ENCODE measurements around the gene SLC6A18. TPM values are rescaled to one million over a fixed set of nuclear protein-coding genes. Genes with fewer than 3 reads are reported as not detected.
A peak's percentile ranks its signal among the peaks of the same experiment; 100 is the strongest.

Gene SLC6A18
- total and polyA plus RNA-seq, 12 donors: not detected

GRCh38 chr5:1291611-1292080, 66.5 kb downstream of the SLC6A18 start:
- Histone ChIP-seq H3K9me3 (peaks cover 0 to 11% (median 0%) of the 10 kb centered on the region in 11 donors), H3K4me1 (peaks cover 0 to 6% (median 0%) of the 10 kb centered on the region in 9 donors), H3K36me3 (no peaks in the 10 kb centered on the region), H3K27me3 (peaks cover 0 to 52% (median 51%) of the 10 kb centered on the region in 7 donors), H3K4me3 (no peak overlapping the region), H3K27ac (no peak overlapping the region)
- ATAC-seq (no peak), DNase-seq (no peak)
- TF ChIP-seq, protein P1, sequence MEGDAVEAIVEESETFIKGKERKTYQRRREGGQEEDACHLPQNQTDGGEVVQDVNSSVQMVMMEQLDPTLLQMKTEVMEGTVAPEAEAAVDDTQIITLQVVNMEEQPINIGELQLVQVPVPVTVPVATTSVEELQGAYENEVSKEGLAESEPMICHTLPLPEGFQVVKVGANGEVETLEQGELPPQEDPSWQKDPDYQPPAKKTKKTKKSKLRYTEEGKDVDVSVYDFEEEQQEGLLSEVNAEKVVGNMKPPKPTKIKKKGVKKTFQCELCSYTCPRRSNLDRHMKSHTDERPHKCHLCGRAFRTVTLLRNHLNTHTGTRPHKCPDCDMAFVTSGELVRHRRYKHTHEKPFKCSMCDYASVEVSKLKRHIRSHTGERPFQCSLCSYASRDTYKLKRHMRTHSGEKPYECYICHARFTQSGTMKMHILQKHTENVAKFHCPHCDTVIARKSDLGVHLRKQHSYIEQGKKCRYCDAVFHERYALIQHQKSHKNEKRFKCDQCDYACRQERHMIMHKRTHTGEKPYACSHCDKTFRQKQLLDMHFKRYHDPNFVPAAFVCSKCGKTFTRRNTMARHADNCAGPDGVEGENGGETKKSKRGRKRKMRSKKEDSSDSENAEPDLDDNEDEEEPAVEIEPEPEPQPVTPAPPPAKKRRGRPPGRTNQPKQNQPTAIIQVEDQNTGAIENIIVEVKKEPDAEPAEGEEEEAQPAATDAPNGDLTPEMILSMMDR (IDR thresholded peaks at IDR 0.05): no peak
- intact Hi-C loops (cut with DNase I): no loop called here
- WGBS, 2 donors: 83 to 84% methylated on average over 24 of the region's 24 CpGs

- H3K27me3 ChIP-seq: peaks cover 0 to 56% (median 51%) of the 10 kb centered on the region in 7 donors
- intact Hi-C loops (cut with DNase I): no loop called here
- no peak for DNase-seq
Measured at GRCh38 chr5:1292139-1292538, 67.0 kb downstream of the SLC6A18 start.

DNA sequence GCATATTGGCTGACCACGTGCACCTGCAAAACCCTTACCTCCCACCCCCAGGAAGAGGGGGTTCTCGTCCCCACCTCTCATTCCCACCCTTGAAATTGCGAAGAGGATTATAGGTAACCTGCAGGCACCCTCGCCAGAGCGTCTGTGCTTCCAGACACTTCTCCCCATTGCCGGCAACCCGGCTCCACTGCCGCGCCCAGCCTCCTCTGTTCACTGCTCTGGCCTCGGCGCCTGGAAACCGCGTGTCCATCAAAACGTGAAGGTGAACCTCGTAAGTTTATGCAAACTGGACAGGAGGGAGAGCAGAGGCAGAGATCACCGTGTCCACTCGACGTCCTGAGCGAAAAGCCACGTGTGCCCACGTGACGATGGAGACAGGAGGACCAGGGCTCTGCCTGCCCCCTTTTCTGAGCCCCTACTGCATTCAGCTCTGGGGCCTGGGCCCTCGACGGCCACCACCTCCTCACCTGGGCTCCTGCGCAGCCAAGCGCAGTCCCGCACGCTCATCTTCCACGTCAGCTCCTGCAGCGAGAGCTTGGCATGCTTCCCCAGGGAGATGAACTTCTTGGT, 67.8 kb downstream of the SLC6A18 start:
- H3K27ac ChIP-seq: no peak overlapping the region
- intact Hi-C loops (cut with DNase I): no loop called here
- H3K4me3 ChIP-seq: no peak overlapping the region
- TF ChIP-seq, protein P1 (IDR thresholded peaks at IDR 0.05): no peak
- ATAC-seq: no peak
- peaks cover 0 to 6% (median 0%) of the 10 kb centered on the region in 9 donors for H3K4me1 ChIP-seq
- H3K36me3 ChIP-seq: no peaks in the 10 kb centered on the region
- peaks cover 0 to 8% (median 0%) of the 10 kb centered on the region in 11 donors for H3K9me3 ChIP-seq
- WGBS, 2 donors: 84 to 91% methylated on average over 30 of the region's 30 CpGs
- peaks cover 0 to 64% (median 51%) of the 10 kb centered on the region in 7 donors for H3K27me3 ChIP-seq
- no peak for DNase-seq

More at GRCh38 chr5:1292139-1292538, 67.0 kb downstream of the SLC6A18 start:
- no peak overlapping the region for H3K4me3 ChIP-seq
- no peaks in the 10 kb centered on the region for H3K36me3 ChIP-seq
- no peak overlapping the region for H3K27ac ChIP-seq
- peaks cover 0 to 6% (median 0%) of the 10 kb centered on the region in 9 donors for H3K4me1 ChIP-seq
- TF ChIP-seq, protein P1 (IDR thresholded peaks at IDR 0.05): no peak
- H3K9me3 ChIP-seq: peaks cover 0 to 11% (median 0%) of the 10 kb centered on the region in 11 donors
- WGBS, 2 donors: 66 to 73% methylated on average over 6 of the region's 6 CpGs
- no peak for ATAC-seq

DNA sequence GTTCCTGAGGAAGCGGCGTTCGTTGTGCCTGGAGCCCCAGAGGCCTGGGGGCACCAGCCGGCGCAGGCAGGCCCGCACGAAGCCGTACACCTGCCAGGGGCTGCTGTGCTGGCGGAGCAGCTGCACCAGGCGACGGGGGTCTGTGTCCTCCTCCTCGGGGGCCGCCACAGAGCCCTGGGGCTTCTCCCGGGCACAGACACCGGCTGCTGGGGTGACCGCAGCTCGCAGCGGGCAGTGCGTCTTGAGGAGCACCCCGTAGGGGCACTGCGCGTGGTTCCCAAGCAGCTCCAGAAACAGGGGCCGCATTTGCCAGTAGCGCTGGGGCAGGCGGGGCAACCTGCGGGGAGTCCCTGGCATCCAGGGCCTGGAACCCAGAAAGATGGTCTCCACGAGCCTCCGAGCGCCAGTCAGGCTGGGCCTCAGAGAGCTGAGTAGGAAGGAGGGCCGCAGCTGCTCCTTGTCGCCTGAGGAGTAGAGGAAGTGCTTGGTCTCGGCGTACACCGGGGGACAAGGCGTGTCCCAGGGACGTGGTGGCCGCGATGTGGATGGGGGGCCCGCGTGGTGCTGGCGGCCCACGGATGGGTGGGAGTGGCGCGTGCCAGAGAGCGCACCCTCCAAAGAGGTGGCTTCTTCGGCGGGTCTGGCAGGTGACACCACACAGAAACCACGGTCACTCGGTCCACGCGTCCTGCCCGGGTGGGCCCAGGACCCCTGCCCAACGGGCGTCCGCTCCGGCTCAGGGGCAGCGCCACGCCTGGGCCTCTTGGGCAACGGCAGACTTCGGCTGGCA, 68.4 kb downstream of the SLC6A18 start:
- Histone ChIP-seq H3K27me3 (peaks cover 0 to 68% (median 51%) of the 10 kb centered on the region in 7 donors), H3K36me3 (no peaks in the 10 kb centered on the region), H3K4me1 (peaks cover 0 to 6% (median 0%) of the 10 kb centered on the region in 9 donors), H3K4me3 (no peak overlapping the region), H3K27ac (no peak overlapping the region), H3K9me3 (peaks cover 0 to 1% (median 0%) of the 10 kb centered on the region in 11 donors)
- TF ChIP-seq, protein P1 (IDR thresholded peaks at IDR 0.05): no peak
- WGBS, 2 donors: 91 to 92% methylated on average over 59 to 60 of the region's 60 CpGs
- intact Hi-C loops (cut with DNase I): no loop called here
- peak in 1 of 8 donors; percentile 39 for ATAC-seq
- no peak for DNase-seq

Data from heart right ventricle (tissue), 16 donors.